HG02870 (cell line): ENCODE results near the gene CENPL.
A peak's percentile ranks its signal among the peaks of the same experiment; 100 is the strongest.
"Not testable (repeated sequence)": the region's sequence is repeated elsewhere in the genome, so short reads cannot be mapped to it uniquely, and the experiment has no call there.

ENCODE experiments used
- ATAC-seq: cut with Tn5 transposase; IDR thresholded peaks from one replicate; pipeline ENCODE4 v1.9.1; 2021; ENCODE audit warnings: mild to moderate bottlenecking, moderate library complexity; ENCODE audit not compliant: unreplicated experiment

Gene CENPL

DNA sequence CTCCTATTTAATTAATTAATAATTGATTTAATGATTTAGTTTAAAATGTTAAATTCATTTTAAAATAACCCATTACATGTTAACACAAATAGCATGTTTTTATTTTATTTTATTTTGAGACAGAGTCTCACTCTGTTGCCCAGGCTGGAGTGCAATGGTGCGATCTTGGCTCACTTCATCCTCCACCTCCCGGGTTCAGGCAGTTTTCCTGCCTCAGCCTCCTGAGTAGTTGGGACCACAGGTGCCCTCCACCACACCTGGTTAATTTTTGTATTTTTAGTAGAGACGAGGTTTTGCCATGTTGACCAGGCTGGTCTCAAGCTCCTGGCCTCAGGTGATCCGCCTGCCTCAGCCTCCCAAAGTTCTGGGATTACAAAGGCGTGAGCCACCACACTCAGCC is 34.9 kb upstream of the CENPL start:
- ATAC-seq = not testable (repeated sequence)

DNA sequence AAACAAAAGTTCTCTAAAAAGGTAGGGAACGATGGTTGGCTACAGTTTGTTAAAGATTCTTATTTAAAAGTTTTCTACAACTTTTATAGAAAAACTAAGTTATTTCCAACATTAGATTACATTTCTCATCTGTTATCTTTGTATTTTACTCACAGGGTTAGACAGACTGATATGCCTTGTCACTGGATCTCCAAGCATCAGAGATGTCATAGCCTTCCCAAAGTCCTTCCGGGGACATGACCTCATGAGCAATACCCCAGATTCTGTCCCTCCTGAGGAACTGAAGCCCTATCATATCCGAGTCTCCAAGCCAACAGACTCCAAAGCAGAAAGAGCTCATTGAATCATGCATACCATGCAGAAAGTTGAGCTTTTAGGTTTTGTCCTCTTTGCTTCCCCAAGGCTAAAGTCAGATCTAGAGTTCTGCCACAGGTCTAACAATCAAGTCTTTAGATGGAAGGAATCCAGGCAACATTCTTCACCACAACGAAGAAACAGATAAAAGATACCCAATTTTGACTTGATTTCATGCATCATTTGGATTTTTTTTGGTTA is 32.8 kb upstream of the CENPL start:
- ATAC-seq = no peak

DNA sequence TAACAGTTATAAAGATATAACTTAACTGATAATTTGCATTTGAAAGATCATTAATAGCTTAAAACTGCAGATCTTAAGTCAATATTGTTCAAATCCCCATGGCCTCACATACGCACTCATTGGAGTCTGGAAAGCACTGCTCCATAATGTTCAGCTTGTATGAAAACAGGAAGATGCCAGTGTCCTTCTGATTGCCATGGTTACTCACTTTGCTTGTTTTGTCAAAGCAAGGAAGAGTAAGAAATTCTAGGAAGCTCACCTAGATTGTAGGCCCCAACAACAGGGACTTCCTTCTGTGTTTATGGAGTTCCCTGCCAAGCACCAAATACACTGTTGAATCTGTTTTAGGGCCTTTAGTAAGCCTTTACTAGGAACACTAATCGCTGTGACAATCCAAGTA is 32.2 kb upstream of the CENPL start:
- no peak for ATAC-seq

DNA sequence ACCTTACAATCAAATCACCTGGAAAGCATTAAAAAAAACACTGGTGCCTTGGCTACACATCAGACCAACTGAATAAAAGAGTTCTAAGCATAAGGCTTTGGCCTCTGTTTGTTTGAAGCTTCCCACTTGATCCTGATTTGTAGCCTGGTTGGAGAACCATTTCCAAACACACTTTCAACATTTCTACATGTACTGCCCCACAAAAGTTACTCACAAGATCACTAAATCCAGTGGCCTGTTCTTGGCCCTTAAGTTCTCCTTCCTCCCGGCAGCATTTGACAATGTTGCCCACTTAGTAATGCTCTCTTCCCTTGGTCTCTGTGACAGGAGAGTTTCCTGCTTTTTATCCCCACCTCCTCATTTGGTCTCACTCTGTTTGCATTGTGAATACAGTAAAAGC is 31.3 kb upstream of the CENPL start:
- no peak for ATAC-seq

DNA sequence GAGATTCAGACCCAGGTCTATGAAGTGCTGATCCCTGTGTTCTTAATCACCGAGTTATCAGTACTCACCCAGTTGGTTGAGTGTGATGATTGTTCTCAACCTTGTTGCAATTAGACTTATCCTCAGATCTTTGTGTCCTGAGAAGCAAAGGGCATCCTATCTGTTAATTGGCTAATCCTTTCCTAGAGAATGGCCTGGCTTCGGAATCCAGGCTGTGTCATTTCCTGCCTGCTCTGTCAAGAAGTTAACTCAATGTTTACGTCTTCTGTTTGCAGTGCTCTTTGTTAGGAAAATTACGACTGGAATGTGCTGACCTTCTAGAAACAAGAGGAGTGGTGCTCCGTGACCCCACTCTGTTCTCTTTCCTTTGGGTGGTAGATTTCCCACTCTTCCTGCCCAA is 28.4 kb upstream of the CENPL start:
- no peak for ATAC-seq

DNA sequence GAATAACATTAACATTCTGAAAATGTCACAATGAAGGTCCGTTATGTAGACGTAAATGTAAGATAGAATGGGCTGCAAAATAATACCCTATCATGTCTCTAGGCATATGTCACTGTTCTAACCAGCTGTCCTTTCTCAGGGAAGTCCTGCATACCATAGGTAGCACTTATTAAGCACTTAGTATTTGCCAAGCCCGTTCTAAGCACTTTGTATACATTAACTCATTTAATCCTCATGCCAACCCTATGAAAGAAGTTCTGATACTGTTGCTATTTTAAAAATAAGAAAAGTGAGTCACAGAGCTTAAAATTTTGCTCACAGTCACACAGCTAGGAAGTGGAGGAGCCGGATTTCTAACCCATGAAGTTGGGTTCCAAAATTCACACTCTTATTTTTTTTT is 27.4 kb upstream of the CENPL start:
- no peak for ATAC-seq

DNA sequence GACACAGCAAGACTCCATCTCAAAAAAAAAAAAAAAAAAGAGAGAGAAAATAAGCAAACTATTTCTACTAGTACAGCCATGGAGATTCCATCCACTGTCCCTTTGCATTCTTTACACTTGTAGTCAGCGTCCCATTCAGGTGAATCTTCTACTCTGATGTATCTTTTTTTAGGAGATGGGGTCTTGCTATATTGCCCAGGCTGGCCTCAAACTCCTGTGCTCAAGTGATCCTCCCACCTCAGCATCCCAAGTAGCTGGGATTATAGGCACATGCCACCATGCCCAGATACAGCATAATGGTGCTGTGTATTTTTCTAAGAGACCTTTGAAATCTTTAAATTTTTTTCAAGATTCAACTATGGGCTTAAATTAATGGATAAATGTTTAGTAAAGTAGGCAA is 8.1 kb upstream of the CENPL start:
- ATAC-seq = no peak

DNA sequence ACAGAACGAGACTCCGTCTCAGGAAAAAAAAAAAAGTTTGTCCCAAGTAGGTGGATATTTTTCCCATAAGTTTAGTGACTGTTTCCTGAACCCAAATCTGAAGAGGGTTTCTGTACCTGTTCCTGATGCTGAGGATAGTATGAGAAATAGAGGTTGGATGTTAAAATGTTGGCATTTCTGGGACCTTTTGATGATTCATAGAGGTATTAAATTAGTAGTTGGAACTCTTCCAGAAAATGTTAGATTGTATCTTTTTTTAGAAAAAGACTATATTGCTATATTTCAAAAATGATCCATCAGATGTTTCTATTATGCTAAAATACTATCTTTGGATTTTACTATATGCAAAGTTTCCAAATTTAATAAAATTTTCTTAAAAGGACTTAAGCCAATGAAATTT is 2.9 kb upstream of the CENPL start:
- no peak for ATAC-seq

DNA sequence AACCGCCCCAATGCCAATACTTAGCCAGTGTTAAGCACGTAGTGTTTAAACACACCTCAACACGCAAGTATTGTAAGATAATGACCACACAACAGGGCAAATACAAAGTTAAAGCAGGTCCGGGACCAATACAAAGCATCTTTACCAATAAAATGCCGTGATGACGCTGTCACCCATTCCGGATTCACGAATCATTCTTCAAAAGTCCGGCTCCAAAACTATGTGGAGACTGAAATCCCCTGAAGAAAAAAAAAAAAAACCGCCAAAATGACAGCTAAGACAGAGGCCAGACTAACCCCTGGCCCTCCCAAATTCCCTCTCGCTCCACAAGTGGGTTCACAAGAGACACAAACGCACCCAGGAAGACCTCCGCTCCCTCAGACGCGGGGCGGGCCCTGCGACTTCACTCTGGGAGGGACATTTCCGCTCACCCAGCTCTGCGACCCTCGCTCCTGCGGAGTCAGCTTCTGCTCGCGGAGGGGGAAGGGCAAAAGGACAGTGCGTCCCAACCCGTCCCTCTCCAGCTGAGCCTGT is 835 bp downstream of the CENPL start:
- peak; percentile 29 for ATAC-seq

DNA sequence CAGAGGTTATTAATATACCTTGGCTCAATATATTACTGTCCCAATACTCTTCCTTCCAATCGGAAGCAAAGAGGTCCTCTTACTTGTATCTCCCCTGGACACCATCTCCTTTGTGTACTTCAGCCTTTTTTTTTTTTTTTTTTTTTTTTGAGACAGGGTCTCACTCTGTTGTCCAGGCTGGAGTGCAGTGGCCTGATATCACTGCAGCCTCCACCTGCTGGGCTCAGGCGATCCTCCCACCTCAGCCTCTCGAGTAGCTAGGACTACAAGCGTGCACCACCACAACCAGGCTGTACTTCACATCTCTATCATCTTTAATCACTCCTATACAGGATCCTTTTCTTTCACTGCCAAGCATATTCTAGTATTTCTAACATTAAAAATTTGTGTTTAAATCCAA is 3.0 kb downstream of the CENPL start:
- no peak for ATAC-seq

DNA sequence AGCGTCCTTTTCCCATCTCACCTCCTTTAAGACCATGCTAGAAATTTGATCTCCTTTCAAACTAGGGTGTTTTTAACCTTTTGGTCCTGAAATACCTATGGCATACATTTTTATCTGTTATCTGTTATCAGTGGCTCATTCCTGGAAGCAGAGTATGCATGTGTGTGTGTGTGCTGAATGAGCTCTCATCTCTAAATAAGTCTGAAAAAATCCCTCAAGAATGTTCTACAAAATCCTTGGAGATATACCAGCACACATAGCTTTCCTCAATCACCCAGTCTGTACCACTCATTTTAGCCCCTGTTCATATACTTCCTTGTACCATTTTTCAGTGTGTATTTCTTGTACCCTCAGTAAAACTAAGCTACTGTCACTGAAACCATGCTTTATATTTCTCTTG is 6.2 kb downstream of the CENPL start:
- no peak for ATAC-seq

DNA sequence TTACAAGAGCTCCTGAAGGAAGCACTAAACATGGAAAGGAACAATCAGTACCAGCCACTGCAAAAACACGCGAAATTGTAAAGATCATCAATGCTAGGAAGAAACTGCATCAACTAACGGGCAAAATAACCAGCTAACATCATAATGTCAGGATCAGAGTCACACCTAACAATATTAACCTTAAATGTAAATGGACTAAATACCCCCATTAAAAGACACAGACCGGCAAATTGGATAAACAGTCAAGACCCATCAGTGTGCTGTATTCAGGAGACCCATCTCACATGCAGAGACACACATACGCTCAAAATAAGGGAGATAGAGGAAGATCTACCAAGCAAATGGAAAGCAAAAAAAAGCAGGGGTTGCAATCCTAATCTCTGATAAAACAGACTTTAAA is 11.0 kb downstream of the CENPL start:
- not testable (repeated sequence) for ATAC-seq

DNA sequence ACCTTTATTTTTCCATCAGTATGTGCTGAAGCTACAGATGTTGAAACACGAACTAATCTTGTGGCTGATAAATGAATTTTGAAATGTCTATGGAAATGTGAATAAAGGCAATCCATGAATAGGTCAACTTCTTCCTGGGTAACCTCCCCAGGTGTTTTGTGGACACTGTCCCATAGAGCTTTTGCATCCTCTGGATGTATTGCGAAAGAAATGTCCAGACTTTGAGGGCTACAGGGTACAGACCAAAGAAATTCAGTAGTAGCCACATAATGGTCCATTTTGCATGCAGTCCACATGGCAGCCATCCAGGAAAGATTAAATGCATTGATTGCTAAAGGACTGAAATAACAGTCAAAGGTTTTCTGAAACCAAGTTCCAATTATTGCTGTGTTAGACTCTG is 21.7 kb downstream of the CENPL start:
- ATAC-seq = no peak

DNA sequence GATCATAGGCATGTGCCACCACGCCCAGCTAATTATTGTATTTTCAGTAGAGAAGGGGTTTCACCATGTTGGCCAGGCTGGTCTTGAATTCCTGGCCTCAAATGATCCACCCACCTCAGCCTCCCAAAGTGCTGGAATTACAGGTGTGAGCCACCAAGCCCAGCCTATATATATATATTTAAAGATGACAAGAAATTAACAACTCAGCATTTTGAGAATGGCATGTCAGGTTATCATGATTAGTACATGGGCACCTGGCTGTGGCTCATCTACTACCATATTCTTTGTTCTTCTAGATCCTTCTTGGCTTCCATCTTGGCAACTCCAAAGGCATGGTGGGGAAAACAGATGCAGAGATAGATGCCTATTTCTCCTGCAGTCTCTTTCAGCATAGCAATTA is 24.7 kb downstream of the CENPL start:
- not testable (repeated sequence) for ATAC-seq

DNA sequence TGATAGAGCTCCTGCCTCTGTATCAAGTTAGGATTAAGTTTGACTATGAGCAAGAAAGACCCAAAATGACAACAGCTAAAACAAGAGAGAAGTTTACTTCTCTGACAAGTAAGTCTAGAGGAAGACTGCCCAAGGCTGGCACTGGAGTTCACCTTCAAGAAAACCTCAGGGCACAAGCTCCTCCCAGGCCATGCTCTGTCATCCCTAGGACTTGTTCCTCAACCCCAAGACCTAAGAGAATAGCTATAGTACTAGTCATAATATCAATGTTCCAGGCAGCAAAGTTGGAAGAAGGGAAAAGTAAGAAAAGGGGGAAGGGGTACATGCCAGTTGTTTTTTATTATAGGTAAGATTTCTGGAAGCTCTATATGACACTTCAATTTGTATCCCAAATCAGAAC is 26.6 kb downstream of the CENPL start:
- no peak for ATAC-seq

DNA sequence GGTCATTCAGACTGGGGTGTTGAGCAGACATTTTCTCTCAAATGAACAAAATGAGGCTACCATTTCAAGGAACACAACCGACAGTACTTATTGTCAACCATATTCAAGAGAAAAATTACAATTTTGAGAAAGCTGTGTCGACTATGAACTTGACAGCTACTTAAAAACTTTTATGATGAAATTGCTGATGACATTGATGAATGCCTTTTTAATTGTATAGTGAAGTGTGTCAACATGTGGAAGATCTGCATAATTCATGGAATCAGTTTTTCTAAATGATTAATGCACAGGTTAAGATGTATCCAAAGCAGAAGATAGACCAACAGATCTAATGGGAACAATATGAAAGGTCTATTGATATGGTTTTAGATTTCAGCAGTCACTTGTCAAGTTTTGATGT is 34.8 kb downstream of the CENPL start:
- no peak for ATAC-seq

DNA sequence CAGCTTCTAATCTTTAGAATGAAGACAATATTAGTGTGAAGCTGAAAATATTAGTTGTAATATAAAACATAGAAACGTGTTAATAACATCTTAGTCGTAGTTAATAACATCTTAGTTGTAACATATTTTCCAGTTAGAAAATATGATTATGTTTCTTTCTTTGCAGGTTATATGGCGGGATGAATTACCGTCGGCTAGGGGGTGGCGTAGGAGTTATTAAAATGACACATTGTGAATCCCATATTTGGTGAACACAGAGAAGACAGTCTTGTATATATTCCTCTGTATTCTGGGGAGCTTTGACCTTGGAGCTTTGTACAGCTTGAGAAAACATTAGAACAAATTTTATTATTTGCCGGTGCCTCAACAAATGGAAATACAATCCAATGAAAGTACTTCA is 39.7 kb downstream of the CENPL start:
- ATAC-seq = no peak

DNA sequence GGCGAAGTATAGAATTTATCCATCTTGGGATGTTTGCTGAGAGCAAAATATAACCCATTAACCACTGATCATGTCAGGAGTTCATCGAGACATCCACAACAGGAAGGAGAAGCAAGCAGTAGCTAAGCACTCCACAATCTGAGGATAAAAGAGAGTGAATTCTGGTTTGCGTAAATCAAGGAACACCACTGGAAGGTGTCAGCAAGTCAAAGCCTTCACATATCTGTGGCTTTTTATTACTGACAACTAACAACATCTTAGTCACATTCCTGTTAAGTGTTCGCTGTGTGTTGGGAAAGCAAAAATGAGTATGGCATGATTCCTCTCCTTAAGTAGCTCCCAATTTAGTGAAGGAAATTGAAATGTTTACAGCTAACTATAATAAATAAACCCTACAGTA is 44.7 kb downstream of the CENPL start:
- ATAC-seq = no peak

DNA sequence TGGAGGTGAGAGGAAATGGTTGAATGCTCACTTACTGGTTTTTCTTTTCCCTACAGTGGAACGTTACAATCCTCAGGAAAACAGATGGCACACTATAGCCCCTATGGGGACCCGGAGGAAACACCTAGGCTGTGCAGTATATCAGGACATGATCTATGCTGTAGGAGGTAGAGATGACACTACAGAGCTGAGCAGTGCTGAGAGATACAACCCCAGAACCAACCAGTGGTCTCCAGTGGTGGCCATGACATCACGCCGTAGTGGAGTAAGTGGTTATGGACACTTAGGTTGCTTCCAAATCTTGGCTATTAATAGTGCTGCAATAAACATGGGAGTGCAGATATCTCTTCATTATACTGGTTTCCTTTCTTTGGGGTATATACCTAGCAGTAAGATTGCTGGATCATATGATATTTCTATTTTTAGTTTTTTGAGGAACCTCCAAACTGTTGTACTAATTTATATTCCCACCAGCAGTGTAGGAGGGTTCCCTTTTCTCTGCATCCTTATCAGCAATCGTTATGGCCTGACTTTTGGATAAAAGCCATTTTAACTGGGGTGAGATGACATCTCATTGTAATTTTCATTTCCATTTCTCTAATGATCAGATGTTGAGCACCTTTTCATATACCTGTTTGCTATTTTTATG is 49.0 kb downstream of the CENPL start:
- ATAC-seq = no peak

DNA sequence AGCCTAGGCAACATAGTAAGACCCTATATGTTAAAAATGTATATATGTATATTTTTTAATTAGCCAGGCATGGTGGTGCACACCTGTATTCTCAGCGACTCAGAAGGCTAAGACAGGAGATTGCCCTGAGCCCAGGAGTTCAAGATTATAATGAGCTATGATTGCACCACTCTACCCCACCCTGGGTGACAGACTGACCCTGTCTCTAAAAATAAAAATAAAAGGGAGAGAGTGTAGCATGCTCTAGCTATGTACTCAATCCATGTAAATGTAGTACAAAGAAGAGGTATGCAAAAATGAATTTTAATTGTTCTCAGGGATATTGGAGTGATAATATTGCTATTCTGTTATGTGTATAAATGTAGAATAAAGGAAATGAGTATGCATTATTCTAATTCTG is 53.1 kb downstream of the CENPL start:
- ATAC-seq = no peak

DNA sequence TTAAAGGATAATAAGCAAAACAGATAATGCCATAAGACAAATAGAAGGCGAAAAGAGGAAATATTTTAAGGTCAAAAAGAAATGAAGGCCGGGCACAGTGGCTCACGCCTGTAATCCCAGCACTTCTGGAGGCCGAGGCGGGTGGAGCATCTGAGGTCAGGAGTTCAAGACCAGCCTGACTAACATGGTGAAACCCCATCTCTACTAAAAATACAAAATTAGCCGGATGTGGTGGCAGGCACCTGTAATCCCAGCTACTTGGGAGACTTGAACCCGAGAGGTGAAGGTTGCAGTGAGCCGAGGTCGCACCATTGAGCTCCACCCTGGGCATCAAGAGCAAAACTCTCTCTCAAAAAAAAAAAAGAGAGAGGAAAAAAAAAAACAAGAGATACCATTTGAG is 54.4 kb downstream of the CENPL start:
- ATAC-seq = not testable (repeated sequence)

DNA sequence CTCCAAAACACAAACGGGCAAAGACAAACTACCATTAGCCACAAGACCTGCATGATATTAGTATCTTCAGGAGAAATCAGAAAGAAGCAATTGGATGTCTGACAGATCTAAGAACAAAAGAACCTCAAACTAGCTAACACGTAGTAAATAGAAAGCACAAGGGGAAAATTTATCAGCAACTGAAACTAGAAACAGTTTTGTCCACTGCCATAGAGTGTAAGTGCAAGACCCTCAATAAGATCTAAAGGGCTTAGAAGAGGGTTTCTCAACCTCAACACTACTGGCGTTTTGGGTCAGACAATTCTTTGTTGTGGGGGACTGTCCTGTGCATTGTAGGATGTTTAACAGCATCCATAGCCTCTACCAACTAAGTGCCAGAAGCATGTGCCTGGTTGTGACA is 55.9 kb downstream of the CENPL start:
- ATAC-seq = peak; percentile 61

DNA sequence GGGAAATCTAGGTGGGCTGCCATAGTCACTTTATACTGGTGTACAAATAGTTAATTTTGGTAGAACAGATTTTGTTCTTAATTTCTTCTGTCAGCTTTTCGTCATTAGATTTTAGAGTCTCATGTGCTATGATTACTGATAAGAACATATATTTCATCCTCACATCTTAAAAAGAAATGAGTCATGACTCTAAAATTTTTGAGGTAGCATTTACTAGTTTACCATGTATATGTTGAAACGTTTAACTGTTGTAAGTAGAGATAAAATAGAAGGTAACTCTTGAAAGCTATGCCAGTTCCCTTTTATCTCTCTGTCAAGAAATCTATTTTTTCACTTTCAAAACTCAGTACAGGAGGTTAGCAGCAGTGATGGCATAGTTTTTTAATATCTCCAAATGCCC is 56.5 kb downstream of the CENPL start:
- ATAC-seq = peak; percentile 20
